ENCODE data around the gene TMPRSS13. TPM values are rescaled to one million over a fixed set of nuclear protein-coding genes. Genes with fewer than 3 reads are reported as not detected.

Gene TMPRSS13
- total and polyA plus RNA-seq, 7 donors, result not detected

- Histone ChIP-seq H3K27me3 (ENCODE audit: insufficient read depth in 3 of 3, low read length in 2 of 3) (no peaks in the 10 kb centered on the region), H3K9me3 (peaks cover 6% of the 10 kb centered on the region), H3K36me3 (ENCODE audit: insufficient read depth in 1 of 2, low read depth in 1 of 2) (no peaks in the 10 kb centered on the region), H3K4me3 (no peak overlapping the region), H3K4me1 (no peaks in the 10 kb centered on the region), H3K27ac (no peak overlapping the region)
- 77 to 82% (median 79%) methylated on average over 10 of the region's 10 CpGs for WGBS, 3 donors
- DNase-seq, result no peak
- ATAC-seq, result no peak
- TF ChIP-seq CTCF (IDR thresholded peaks at IDR 0.05), result no peak
- intact Hi-C loops (cut with DNase I), result no loop called here
Measured at GRCh38 chr11:117961896-117962295, 32.7 kb upstream of the TMPRSS13 start.

DNA sequence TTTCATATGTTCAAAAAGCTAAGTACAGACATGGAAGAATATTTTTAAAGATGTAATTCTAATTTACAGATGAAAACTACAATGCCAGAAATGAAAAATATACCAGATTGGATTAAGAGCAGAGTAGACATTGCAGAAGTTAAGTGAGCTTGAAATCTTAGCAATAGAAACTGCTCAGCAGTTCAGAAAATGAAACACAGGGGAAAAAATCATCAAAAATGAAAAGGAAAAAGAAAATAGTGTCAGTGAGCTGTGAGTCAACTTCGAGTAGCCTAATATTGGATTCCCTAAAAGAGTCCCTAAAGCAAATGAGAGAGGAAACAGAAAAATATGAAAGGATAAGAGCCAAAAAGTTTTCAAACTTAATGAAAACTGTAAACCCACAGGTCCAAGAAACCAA lies 31.2 kb upstream of the TMPRSS13 start:
- WGBS, 3 donors, result 52 to 78% (median 65%) methylated on average over 1 of the region's 1 CpG
- DNase-seq, result no peak
- Histone ChIP-seq H3K9me3 (peaks cover 6% of the 10 kb centered on the region), H3K4me1 (no peaks in the 10 kb centered on the region), H3K27ac (no peak overlapping the region), H3K36me3 (ENCODE audit: insufficient read depth in 1 of 2, low read depth in 1 of 2) (no peaks in the 10 kb centered on the region), H3K4me3 (no peak overlapping the region), H3K27me3 (ENCODE audit: insufficient read depth in 3 of 3, low read length in 2 of 3) (no peaks in the 10 kb centered on the region)
- ATAC-seq, result no peak
- intact Hi-C loops (cut with DNase I), result no loop called here
- no peak for TF ChIP-seq CTCF (IDR thresholded peaks at IDR 0.05)

DNA sequence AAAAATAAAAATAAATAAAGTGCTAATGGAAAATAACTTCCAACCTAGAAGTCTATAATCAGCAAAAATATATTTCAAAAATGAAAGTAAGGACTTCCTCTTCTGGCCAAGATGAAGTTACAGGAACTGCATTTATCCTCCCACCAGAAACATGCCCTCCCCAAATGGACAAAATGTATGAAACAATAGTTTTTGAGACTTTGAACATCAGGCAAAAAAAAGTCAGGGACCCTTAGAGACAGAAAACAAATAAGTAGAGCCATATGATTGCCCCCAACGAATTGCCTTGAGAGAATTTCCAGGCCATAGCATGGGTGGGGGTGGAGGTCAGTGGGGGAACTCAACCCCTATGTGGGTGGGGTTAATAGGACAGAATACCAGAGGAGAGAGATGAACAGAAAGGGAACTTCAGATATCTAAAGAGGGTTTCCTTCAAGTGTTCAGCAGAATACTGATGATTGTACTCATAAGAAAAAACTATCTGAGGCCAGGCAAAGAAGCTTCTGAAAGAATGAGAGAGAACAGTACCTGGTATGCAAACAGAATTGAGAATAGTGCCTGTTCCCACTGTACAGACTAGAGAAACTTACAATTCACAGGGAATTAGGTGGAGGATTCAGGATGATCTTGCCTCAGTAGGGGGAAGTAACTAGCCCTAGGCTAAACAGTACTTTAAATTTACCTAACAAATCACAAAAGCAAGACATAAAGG lies 30.4 kb upstream of the TMPRSS13 start:
- H3K9me3 ChIP-seq, result peaks cover 6% of the 10 kb centered on the region

GRCh38 chr11:117958949-117959348 lies 29.7 kb upstream of the TMPRSS13 start:
- Histone ChIP-seq H3K9me3 (peaks cover 6% of the 10 kb centered on the region), H3K4me1 (no peaks in the 10 kb centered on the region), H3K27ac (no peak overlapping the region), H3K4me3 (no peak overlapping the region), H3K27me3 (ENCODE audit: insufficient read depth in 3 of 3, low read length in 2 of 3) (no peaks in the 10 kb centered on the region), H3K36me3 (ENCODE audit: insufficient read depth in 1 of 2, low read depth in 1 of 2) (no peaks in the 10 kb centered on the region)
- TF ChIP-seq CTCF (IDR thresholded peaks at IDR 0.05), result no peak
- WGBS, 3 donors, result 91 to 95% (median 94%) methylated on average over 1 of the region's 1 CpG
- no peak for ATAC-seq
- intact Hi-C loops (cut with DNase I), result no loop called here
- no peak for DNase-seq

More for the DNA sequence above, 30.4 kb upstream of the TMPRSS13 start:
- no peak for DNase-seq
- no peaks in the 10 kb centered on the region for H3K4me1 ChIP-seq
- TF ChIP-seq CTCF (IDR thresholded peaks at IDR 0.05), result no peak
- H3K36me3 ChIP-seq (ENCODE audit: insufficient read depth in 1 of 2, low read depth in 1 of 2), result no peaks in the 10 kb centered on the region
- no peaks in the 10 kb centered on the region for H3K27me3 ChIP-seq (ENCODE audit: insufficient read depth in 3 of 3, low read length in 2 of 3)
- intact Hi-C loops (cut with DNase I), result no loop called here
- no peak overlapping the region for H3K27ac ChIP-seq
- 42 to 88% (median 72%) methylated on average over 1 of the region's 1 CpG for WGBS, 3 donors
- ATAC-seq, result no peak
- H3K4me3 ChIP-seq, result no peak overlapping the region

Data from psoas muscle (tissue), 8 donors.